Measurements from ENCODE around the gene USP32. TPM values are rescaled to one million over a fixed set of nuclear protein-coding genes. Genes with fewer than 3 reads are reported as not detected.

The USP32 gene
- total and polyA plus RNA-seq, 2 donors from 2014 or later, result 14.6 to 53.1 TPM

DNA sequence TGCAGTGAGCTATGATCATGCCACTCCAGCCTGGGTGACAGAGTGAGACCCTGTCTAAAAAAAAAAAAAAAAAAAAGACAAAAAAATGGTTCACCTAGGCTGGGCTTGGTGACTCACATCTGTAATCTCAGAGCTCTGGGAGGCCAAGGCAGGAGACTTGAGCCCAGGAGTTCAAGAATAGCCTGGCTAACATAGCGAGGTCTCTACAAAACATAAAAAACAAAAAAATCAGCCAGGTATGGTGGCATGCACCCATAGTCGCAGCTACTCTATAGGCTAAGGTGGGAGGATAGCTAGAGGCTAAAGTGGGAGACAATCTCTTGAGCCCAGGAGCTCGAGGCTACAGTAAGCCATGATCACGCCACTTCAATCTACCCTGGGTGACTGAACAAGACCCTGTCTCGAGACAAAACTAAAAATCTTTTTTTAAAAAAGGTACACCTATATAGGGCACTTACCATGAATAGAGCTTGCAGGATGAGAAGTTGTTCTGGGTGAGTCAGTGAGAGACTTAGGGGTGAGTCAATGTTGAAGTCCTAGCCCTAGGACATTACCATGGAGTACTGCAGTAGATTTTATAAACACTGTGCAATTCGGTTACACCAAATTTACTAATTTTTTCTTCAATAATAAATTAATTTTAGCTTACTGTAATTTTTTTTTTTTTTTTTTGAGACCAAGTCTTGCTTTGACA is 19.0 kb downstream of the USP32 start:
- Histone ChIP-seq H3K4me1 (ENCODE audit: control insufficient read depth in 2 of 3, insufficient read depth in 2 of 3, low read depth in 1 of 3, low read length in 3 of 3) (no peaks in the 10 kb centered on the region), H3K27ac (ENCODE audit: low read depth in 2 of 2, low read length in 2 of 2) (no peak overlapping the region), H3K4me3 (ENCODE audit: low read length in 3 of 3) (no peak overlapping the region), H3K27me3 (ENCODE audit: control insufficient read depth, insufficient read depth, low read length) (no peaks in the 10 kb centered on the region), H3K36me3 (ENCODE audit: control insufficient read depth in 2 of 3, insufficient read depth in 3 of 3, low read length in 3 of 3) (no peaks in the 10 kb centered on the region), H3K9ac (ENCODE audit: low read length in 3 of 3) (no peak overlapping the region), H3K9me3 (ENCODE audit: control insufficient read depth in 2 of 3, insufficient read depth in 1 of 3, low read length in 3 of 3) (no peaks in the 10 kb centered on the region)
- no peak for FAIRE-seq
- DNase-seq, result no peak
- intact Hi-C loops (cut with DNase I), result no loop called here
- TF ChIP-seq, protein P1, sequence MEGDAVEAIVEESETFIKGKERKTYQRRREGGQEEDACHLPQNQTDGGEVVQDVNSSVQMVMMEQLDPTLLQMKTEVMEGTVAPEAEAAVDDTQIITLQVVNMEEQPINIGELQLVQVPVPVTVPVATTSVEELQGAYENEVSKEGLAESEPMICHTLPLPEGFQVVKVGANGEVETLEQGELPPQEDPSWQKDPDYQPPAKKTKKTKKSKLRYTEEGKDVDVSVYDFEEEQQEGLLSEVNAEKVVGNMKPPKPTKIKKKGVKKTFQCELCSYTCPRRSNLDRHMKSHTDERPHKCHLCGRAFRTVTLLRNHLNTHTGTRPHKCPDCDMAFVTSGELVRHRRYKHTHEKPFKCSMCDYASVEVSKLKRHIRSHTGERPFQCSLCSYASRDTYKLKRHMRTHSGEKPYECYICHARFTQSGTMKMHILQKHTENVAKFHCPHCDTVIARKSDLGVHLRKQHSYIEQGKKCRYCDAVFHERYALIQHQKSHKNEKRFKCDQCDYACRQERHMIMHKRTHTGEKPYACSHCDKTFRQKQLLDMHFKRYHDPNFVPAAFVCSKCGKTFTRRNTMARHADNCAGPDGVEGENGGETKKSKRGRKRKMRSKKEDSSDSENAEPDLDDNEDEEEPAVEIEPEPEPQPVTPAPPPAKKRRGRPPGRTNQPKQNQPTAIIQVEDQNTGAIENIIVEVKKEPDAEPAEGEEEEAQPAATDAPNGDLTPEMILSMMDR (IDR thresholded peaks at IDR 0.05; ENCODE audit: borderline replicate concordance, extremely low read depth, insufficient read depth), result no peak

DNA sequence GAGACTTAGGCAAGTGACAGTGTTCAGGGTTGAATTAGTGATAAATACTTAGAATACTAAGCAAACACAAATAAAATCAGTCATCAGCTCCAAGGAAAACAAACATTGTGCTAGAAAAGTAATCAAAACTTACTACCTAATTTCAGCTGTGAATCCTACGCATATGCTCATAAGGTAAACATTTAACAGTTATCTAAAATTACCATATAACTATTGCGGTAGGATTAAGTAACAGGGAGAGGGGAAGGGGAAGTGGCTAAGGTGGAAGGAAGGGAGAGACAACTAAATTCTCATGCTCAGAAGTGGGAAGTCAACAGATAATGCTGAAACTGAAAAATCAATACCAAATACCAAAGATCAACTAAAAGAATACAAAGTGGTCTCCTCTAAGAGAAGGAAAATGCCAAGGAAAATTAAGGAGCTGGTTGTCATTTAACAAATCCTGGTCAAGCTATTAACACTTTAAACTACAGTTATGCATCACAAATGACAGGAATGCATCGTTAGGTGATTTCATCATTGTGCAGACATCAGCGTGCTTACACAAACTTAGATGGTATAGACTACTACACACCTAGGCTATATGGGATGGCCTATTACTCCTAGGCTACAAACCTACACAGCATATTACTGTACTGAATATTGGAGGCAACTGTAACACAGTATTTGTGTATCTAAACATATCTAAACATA is 20.0 kb downstream of the USP32 start:
- TF ChIP-seq, protein P1 (IDR thresholded peaks at IDR 0.05; ENCODE audit: borderline replicate concordance, extremely low read depth, insufficient read depth), result no peak
- no peaks in the 10 kb centered on the region for H3K36me3 ChIP-seq (ENCODE audit: control insufficient read depth in 2 of 3, insufficient read depth in 3 of 3, low read length in 3 of 3)
- H3K4me1 ChIP-seq (ENCODE audit: control insufficient read depth in 2 of 3, insufficient read depth in 2 of 3, low read depth in 1 of 3, low read length in 3 of 3), result no peaks in the 10 kb centered on the region
- no peak overlapping the region for H3K9ac ChIP-seq (ENCODE audit: low read length in 3 of 3)
- DNase-seq (no peak), FAIRE-seq (no peak)
- intact Hi-C loops (cut with DNase I), result no loop called here
- no peak overlapping the region for H3K4me3 ChIP-seq (ENCODE audit: low read length in 3 of 3)
- H3K9me3 ChIP-seq (ENCODE audit: control insufficient read depth in 2 of 3, insufficient read depth in 1 of 3, low read length in 3 of 3), result no peaks in the 10 kb centered on the region
- H3K27me3 ChIP-seq (ENCODE audit: control insufficient read depth, insufficient read depth, low read length), result no peaks in the 10 kb centered on the region
- H3K27ac ChIP-seq (ENCODE audit: low read depth in 2 of 2, low read length in 2 of 2), result no peak overlapping the region

DNA sequence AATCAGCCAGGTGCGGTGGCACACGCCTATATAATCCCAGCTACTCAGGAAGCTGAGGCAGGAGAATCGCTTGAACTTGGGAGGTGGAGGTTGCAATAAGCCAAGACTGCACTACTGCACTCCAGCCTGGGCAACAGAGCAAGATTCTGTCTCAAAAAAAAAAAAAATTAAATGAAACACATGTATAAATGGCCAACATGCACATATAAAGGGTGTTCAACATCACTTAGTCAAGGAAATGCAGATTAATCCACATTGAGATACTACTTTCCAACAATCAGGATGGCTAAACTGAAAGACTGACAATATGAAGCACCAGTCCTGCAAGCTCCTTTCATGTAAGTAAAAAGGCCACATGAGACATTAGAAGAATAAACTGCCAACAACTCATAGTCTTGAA is 20.5 kb downstream of the USP32 start:
- intact Hi-C loops (cut with DNase I), result no loop called here
- DNase-seq (no peak), FAIRE-seq (no peak)
- no peaks in the 10 kb centered on the region for H3K27me3 ChIP-seq (ENCODE audit: control insufficient read depth, insufficient read depth, low read length)
- no peak overlapping the region for H3K27ac ChIP-seq (ENCODE audit: low read depth in 2 of 2, low read length in 2 of 2)
- H3K4me1 ChIP-seq (ENCODE audit: control insufficient read depth in 2 of 3, insufficient read depth in 2 of 3, low read depth in 1 of 3, low read length in 3 of 3), result no peaks in the 10 kb centered on the region
- no peak overlapping the region for H3K4me3 ChIP-seq (ENCODE audit: low read length in 3 of 3)
- no peaks in the 10 kb centered on the region for H3K9me3 ChIP-seq (ENCODE audit: control insufficient read depth in 2 of 3, insufficient read depth in 1 of 3, low read length in 3 of 3)
- H3K9ac ChIP-seq (ENCODE audit: low read length in 3 of 3), result no peak overlapping the region
- no peaks in the 10 kb centered on the region for H3K36me3 ChIP-seq (ENCODE audit: control insufficient read depth in 2 of 3, insufficient read depth in 3 of 3, low read length in 3 of 3)
- TF ChIP-seq, protein P1 (IDR thresholded peaks at IDR 0.05; ENCODE audit: borderline replicate concordance, extremely low read depth, insufficient read depth), result no peak
